Fibroblast of upper back skin (primary cell): ENCODE measurements around the gene C6orf136.
"Not testable (repeated sequence)": the region's sequence is repeated elsewhere in the genome, so short reads cannot be mapped to it uniquely, and the experiment has no call there.

Experiments
- DNase-seq: peaks from one replicate; pipeline ENCODE4 v3.0.0-alpha.2; 2013

The C6orf136 gene

DNA sequence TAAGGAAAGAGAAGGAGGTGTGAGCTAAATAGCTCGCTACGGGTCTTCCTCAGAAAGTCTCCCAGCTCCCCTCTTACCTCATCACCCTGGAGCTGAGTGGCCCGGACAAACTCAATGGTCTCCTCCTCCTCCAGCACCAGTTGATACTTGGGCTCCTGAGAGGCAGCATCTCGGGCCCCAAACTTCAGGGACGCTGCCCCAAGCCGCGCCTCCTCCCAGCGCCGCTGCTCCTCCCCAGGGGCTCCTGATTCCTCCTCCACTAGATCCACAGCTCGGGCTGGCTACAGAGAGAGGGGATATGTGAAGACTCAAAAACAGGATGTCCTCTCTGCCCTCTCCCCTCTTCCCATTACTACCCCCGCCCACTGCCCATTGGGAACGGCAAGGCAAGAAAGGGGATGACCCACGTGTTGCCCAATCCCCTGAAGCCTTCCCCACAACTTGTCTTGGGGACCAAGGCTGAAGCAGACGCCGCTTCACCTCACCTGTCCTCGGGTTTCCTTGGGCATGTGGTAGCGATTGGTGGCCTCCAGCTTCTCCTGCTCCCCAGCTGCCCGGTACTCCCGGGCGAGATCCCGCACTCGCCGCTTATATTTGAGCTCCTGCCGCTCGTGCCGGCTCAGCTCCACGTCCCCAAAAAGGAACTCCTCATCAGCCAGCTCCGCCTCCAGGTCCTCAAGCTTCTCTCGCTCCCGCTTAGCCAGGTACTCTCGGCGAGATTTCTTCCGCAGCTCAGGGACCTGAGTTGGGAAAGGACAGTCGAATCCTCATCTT lies 18.2 kb downstream of the C6orf136 start:
- DNase-seq = no peak

DNA sequence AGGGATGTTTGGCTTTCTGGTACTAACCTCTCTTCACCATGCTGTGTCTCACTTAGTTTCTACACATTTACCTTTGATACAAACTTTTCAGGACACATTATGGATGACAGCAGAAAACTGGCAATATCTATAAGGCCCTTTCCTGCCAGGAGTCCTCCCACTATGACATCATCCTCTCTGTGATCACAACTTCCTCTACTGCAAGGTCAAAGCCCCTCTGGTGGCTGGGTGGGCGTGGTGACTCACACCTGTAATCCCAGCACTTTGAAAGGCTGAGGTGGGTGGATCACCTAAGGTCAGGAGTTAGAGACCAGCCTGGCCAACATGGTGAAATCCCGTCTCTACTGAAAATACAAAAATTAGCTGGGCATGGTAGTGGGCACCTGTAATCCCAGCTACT lies 19.4 kb downstream of the C6orf136 start:
- not testable (repeated sequence) for DNase-seq

DNA sequence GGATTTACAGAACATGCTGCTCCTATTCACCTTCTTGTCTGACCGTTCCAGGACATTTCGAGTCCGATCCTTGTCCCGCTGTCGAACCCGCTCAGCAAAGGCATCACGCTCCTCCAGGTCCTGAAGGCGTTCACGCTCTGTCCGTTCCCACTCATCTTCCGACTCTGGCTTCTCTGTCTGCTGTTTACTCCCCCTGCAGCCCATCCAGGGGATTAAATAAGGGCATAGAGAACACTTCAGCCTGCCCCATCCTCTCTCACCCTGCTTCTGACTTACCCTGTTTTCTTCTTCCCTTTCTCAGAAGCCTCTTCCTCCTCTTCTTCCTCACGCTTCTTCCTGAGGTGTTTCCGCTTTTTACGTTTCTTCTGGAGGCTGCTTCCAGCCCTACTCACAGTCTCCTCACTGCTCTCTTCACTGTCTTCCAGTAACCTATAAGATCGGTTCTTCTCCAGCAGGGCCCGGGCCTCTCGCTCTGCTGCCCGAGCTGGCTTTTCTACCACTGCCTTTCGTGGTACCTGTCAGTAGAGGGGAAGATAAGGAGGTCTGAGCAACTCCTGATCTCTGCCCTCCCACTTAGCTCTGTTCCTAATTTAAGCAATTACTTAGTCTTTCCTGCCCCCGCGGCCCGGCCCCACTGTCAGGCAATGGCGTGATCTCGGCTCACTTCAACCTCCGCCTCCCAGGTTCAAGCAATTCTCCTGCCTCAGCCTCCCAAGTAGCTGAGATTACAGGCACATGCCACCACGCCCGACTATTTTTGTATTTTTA lies 24.0 kb downstream of the C6orf136 start:
- no peak for DNase-seq

DNA sequence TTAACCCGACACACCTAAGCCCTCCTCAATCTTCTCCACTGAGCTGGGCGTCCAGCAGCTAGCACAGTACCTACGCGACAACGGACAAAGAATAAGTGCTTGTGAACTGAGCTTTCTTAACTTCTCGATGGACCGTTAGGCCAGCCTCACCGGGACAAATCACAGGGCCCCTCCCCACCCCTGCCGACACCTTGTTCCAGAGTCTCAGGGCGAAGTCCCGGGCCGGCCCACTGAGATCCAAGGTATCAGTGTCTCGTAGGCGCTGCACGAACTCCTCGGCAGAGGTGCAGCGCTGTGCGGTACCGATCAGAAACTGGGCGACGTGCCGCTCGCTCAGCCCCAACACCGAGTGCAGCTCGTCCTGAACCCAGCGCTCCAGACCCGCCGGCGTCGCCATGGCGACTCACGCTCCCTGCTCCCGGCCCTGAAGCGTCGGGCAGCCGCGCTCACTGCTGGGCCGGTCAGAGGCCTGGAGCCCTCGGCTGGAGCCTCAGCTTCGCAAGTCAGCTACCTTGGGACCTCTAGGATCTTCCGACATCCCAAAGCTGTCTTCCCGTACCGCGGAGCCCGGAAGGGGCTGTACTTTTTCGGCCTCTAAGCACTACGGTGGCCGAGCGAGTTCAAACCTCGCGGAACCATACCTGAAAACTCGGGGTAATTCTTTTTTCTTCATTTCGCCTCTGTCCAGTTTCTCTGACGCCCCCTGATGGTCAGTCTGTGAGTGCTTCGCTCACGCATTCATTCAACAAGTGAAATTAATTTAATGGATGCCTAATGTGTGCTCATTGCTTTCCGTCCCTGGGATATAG lies 25.7 kb downstream of the C6orf136 start, which contains the start of gene DHX16:
Gene DHX16 (minus strand): TSS at position 562 of the 809 bp plus-strand sequence. CDS start 165 bp downstream, at position 397.
- peak; percentile 98 for DNase-seq

DNA sequence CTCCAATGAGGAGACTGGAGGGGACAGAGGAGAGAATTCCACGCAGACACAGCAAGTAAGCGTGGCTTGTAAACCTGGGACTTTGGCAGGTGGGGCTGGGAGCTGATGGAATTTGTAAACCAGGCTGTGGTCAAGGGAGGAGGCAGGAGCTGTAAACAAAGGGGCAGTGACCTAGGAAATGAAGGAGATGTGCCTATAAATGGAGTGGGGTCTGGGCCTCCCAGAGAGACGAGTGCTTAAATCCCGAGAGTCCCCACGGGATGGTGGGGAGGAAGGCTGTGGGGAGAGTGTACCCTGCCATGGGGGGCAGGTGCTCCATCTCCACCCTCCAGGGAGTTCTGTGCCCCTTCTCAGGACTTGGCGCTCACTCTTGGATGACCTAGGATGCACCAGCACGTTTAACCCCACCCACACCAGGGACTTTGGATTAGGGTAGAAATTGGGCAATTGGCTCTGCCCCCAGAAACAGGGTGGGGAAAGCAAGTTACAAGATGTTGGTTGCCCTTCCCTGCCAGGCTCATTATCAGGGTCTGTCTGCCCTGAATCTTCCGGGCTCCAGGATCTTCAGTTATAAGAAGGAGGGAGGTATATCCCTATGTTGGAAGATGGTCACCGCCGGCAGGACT lies 29.8 kb downstream of the C6orf136 start:
- no peak for DNase-seq

DNA sequence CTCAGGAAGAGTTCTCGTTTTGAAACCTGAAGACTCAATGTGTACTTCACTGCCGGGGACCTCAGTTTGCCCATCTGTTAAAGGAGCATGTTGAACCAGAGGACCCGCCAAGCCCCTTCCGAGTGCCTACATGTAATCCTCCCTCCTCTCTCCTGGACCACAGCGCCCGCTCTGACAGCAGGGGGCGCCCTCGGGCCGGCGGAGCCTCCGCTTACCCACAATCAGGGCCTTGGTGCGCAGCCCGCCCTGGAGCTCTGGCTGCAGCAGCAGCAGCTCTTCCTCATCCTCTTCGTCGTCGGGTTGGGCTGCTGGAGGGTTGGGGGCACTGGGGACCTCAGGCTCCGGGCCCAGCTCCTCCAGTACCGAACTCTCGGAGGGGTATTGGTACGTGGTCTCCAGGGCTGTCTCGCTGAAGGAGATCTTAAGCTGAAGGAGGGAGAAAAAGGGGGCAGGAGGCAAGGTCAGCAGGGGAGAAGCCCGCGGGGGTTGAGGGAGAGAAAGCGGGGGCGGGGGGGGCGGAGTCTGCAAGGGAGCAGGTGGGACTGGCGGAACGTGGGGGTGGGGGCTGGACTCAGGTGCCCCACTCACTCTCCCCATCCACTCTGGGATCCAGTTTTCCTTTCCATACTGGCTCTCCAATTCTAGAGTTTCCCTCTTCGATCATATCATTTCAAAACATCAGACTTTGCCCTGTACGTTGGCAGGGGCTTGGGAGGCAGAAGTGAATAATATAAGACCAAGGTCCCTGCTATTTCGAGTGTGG lies 32.2 kb downstream of the C6orf136 start:
- DNase-seq = peak; percentile 77

DNA sequence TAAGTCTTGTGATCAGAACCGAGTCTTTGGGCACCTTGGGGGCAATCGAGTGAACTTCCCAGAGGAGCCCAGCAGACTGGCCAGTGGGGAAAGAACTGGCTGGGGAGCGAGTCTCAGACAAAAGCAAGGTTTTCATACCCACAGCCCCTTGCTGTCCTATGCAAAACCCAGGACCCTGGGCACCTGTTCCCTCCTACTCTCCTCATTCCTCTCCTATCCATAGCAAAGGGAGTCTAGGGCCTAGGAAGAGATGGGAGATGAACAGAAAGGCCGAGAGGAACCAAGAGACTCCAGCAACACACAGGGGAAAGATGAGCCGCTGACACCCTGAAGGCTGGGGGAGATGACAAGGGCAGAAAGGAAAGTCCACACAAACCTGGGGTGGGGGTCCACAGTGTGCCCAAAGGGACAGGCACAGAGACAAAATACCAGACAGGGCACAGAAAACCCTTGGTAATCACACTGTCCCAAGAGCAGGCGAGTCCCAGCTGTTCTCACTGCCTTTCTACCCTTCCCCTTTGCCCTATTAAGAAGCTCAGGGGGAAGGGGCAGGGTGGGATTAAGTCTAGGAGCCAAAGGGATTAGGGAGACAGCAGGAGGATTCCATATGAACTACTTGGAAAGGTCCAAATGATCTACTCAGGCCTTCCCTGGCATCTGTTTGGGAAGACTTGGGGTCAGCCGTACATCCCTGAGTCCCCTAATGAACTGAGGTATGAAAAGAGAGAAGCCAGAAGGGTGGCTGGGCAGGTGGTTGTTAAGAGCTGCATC lies 33.0 kb downstream of the C6orf136 start:
- no peak for DNase-seq

DNA sequence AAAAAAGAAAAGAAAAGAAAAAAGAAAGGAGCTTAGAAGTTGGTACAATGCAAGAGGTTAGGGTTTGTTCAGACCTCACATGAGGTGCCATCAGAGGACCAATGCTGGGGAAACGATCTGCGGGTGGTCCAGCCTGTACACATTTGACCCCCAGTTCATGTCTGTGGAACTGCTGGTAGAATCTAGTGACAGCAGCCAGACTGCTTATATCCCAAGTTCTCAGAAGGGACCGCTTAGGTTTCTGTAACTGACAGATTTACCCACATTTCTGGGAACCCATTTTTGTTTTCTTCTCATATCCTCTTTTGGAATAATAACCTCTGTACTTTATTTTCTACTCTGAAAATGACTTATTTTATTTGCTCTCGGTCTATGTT lies 34.8 kb downstream of the C6orf136 start:
- DNase-seq = no peak

DNA sequence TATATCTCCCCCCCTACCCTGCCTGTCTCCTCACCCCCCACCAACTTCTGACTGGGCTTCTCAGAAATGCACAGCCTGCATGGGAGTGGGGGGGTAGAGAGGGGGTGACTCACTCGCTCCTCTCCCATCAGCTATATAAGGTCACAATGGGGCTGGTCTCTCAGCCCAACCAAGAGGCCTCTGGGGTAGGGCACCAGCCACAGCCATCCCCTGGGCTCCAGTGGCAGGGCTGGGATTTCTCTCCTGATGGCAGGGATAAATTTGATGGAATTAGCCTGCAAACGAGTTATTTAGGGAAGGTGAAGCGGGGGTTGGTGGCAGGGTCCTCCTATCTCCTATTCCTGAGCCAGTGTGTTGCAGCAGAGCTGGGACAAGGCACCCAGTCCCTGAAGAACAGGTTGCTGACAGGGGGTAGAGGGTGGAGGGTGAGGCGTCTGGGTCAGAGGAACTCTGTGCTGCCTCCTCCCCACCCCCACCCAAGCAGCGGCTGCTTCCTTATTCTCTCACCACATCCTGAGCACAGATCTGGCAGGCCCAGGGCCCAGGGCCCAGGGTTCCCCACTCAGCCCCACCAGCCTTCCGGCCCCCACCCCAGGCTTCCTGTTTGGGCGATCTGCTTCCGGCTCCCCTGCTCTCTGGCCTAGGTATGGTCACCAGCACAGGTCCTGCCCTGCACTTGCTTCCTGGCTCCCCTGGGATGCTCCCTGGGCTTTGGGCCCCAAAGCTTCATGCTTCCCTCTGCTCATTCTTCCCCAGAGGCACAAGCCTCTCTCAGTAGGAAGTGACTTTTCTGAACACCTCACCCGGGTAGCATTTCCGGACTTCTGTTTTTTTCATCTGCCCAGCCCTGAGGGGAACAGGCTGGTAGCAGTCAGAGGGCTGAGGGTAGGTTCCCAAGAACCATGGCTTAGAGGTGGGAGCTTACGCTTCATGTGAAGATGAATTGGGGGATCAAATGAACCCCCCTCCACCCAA lies 35.5 kb downstream of the C6orf136 start:
- peak; percentile 93 for DNase-seq

DNA sequence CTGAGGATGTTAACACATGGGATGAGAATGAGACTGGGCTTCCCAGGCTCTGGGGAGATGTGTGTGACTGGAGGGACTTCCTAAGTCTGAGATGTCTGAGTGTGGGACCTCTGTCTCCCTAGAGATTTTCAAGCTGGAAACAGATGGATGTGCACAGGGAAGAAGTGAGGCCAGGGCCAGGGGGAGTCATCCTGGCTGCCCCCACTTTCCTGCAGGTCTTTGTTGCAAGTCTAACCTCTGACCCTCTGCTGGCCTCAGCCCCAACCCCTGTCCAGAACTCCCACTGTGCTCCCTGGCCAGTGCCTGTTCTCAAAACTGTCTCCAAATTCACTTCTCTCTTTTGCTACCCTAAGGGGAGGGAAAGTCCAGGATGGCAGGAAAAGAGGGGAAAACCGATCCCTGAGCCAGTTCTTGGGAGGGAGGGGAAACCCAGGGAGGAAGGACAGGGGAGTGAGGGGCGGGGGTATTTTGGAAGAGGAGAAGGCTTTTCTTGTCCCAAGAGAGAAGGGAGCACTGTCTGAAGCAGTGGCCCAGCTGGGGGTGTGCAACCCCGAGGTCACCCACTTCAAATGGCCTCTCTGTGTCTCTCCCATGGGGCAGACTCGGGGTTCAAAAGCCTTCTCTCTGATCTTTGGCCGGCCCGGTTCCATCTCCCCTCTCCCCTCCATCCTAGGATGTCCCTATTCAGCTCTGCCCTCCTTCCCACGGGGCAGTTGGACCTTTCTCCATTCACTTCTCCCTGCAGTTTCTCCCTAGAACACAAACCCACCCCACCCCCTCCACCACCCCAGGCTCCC lies 36.4 kb downstream of the C6orf136 start:
- DNase-seq = no peak

DNA sequence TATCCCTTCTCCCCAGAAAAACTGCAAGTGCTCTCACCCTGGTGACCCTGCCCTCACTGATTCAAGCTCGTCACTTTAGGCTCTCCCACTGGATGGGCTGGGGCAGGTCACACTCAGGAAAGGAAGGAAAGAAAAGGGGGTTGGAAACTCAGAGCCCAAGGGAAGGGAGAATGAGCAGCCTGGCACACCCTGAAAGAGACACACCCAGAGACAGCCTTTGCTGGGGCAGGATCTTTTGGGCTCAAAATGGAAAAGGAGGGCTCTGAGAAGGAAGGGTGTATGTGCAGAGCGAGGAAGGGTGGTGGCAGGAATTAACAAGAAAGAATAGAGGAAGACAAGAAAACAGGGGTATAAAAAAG lies 37.0 kb downstream of the C6orf136 start:
- no peak for DNase-seq

DNA sequence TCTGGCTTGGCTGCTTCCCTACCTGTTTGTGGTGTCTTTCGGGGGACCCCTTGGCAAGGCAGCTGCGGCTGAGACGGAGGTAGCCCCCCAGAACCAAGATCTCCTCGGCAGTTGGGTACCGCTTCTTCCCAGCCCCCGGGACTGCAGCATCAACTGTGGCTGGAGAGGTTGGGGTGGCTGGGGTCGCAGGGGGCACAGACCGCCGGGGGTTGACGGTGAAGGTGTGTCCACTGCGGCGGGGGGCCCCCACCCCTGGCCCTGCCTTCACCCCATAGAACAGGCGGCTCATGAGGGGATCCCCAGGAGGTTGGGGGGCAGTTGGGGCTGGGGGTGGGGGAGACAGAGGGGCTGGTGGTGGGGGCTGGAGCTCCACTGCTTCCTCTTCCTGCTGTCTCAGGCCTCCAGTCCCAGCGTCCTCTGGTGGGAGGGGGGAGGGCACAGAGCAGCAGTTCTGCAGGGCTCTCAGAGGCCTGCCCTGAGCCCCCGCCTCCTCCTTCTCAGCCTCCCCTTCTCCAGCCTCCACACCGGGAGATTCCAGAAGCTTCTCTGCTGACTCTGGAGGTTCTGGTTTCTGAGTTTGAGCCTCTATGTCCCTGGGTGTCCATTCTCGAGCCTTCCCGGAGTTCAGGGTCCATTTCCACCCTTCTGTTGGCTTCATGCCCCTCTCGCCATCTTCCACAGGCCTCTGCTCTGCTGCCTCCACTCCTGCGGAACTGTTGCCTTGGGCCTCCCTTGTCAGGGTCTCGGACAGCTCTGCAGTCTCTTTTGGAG lies 37.6 kb downstream of the C6orf136 start:
- DNase-seq = peak; percentile 49

DNA sequence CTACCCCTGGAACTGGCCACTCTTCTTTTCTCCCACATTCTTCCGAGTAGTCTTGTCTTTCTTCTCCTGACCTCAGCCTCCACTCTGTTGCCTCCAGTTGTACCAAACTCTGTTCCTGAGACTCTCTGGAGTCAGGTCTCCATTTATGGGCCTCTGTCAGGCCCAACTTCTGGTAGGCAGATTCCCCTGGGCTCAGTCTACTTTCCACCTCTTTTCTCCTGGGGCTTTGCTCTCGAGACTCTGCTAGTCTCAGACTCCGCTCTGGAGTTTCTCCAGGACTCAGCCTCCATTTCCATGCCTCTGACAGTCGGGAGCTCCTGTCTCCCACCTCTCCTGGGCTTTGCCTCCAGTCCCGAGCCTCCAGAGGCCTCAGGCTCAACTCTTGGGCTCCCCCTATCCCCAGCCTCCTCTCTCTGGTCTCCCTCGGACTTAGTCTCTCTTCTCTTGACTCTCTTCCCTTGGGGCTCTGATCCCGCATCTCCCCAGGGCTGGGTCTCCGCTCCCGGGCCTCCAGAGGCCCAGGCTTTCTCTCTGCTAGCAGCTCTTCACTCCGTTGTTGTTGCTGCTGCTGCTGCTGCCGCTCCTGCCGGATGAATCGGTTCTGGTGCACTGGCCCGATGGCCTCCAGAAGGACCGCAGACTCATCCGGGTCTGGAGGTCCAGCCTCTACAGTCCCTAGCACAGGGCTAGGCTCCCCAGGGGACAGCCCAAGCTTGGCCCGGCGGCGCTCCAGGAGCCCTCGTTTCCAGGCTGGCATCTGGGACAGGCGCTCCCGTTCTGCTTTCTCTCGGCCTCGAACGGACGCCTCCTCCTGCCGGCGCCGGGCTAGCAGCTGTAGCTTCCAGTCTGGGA lies 38.5 kb downstream of the C6orf136 start:
- DNase-seq = peak; percentile 20

DNA sequence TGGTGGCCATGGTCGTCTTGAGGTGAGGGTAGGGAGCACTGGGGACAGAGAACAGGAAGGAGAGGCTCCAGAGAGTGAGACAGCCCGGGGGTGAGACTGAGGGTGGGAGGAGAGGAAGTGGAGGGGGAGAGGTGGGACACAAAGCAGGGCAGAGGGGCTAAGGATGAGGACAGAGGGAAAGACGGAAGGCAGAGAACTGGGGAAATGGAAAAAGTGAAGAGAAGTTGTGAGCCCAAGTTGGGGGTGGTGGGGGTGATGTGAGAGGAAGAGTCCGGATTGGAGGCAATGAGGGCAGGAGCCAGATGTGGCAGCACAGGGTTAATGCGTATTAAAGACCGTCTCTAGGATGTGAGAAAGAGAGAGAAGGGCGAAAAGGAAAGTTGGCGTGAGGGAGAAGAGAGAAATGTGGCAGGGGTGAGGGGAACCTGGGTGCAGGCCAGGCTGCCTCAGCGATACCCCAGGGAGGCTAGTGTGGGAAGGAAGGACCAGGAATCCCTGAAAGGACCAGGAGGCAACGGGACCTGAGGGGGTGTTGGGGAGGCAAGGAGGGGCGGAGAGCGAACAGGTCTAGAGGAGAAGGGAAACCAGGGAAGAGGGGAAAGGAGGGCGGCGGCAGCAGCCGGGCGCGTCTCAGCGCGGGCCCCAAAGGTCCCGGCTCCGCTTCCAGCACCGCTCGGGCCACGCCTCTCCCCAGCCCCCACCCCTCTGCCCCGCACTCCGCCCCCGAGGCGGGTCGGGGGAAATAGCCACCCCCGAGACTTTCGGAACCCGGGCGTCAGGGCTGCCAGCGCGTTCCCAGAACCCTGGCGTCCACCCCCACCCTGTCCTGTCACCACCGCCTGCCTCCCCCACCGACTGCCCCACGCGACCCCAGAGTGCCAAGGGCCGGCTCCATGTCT lies 39.3 kb downstream of the C6orf136 start, which contains the start of gene PPP1R18:
Gene PPP1R18 (minus strand): TSS at position 637 of the 899 bp plus-strand sequence. CDS start 627 bp downstream, at position 10.
- peak; percentile 57 for DNase-seq

DNA sequence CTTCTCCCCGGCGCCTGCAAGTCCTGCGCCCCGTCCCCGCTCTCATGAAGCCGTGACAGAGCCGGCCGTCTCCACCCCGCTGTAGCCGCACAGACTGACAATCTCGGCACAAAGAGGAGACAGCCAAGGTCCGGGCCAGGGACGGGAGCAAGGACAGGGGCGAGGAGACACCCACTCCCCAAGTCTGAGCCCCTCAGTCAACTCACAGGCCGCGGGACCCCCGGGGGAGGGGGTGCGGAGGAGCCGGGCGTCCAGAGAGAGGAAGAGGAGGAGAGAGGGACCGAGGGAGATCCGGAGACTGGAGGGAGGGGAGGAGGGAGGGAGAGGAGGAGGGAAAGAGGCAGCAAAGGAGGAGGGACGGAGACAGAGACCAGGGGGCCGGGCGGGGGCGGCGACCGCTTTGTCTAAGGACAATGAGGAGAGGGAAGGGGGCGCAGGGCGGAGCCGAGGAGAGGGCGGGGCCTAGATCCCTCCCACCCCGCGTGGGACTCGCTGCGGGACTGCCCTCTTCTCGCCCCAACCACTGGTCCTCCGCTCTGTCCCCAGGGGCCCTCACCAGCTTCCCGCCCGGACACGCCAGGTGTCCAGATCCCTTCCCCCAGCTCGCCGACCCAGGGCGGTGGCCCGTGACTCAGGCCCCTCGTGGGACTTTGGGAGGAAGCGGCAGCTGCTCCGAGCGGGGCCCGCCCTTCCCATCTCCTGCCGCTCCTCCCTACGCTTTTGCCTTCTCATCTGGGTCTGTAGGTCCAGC lies 40.1 kb downstream of the C6orf136 start:
- peak; percentile 97 for DNase-seq
